Skeletal muscle tissue (tissue), 4 donors: ENCODE data around the gene KCNAB3. TPM values are rescaled to one million over a fixed set of nuclear protein-coding genes. Genes with fewer than 3 reads are reported as not detected.

Experiments used
- H3K27ac ChIP-seq: one replicate; pipeline ENCODE4 v1.7.0; 2013; ENCODE audit warnings: mild to moderate bottlenecking, low read depth, low read length, inconsistent platforms
- H3K27me3 ChIP-seq, 3 donors: one replicate each; pipeline ENCODE4 v1.7.0; 2013; ENCODE audit warnings: low read length in 3 of 3; ENCODE audit not compliant: control insufficient read depth in 3 of 3, insufficient read depth in 3 of 3
- H3K36me3 ChIP-seq, 3 donors: one replicate each; pipeline ENCODE4 v1.7.0; 2013; ENCODE audit warnings: low read length in 3 of 3; ENCODE audit not compliant: control insufficient read depth in 3 of 3, insufficient read depth in 3 of 3
- H3K4me1 ChIP-seq, 3 donors: one replicate each; pipeline ENCODE4 v1.7.0; 2013; ENCODE audit warnings: low read length in 3 of 3, mild to moderate bottlenecking in 3 of 3; ENCODE audit not compliant: control insufficient read depth in 3 of 3, insufficient read depth in 3 of 3
- H3K4me3 ChIP-seq, 3 donors: one replicate each; pipeline ENCODE4 v1.7.0; 2013; ENCODE audit warnings: low read length in 3 of 3
- H3K9ac ChIP-seq, 3 donors: one replicate each; pipeline ENCODE4 v1.7.0; 2013; ENCODE audit warnings: low read length in 3 of 3, mild to moderate bottlenecking in 3 of 3, moderate library complexity in 2 of 3, low read depth in 1 of 3
- H3K9me3 ChIP-seq, 3 donors: one replicate each; pipeline ENCODE4 v1.7.0; 2013; ENCODE audit warnings: low read length in 3 of 3; ENCODE audit not compliant: control insufficient read depth in 3 of 3
- total RNA-seq: library from RNA; depleted of rRNA; stranded (reverse); fragments of >200 nt; gene quantifications from one replicate; pipeline ENCODE4 v1.2.3, GENCODE V29; 2014
- donor health status: Osteomylitis.

Gene KCNAB3
- total RNA-seq, 1 donor from 2014 or later = 0.52 TPM

DNA sequence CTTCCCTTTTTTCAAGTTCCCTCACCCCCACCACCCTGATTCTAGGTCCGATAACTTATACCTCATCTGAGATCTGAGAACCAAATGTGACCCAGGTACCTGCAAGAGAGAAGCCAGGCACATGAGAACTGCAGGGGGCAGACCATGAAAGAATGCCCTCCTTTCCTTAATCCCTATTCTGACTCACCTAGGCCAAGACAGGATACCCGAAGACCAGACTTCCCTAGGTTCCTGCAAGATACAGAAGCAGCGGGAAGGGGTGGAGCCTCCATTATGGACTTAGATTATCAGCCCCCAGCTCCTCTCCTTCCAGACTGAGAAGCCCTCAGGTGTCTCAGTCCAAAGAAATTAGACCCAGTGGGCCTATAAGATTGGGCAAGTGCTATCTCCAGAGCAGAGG lies 2.1 kb downstream of the KCNAB3 start:
- no peaks in the 10 kb centered on the region for H3K27me3 ChIP-seq
- no peak overlapping the region for H3K4me3 ChIP-seq
- H3K36me3 ChIP-seq = peaks cover 0 to 8% (median 2%) of the 10 kb centered on the region in 3 donors
- peaks cover 17 to 26% (median 23%) of the 10 kb centered on the region in 3 donors for H3K4me1 ChIP-seq
- no peaks in the 10 kb centered on the region for H3K9me3 ChIP-seq
- no peak overlapping the region for H3K9ac ChIP-seq
- H3K27ac ChIP-seq = no peak overlapping the region

DNA sequence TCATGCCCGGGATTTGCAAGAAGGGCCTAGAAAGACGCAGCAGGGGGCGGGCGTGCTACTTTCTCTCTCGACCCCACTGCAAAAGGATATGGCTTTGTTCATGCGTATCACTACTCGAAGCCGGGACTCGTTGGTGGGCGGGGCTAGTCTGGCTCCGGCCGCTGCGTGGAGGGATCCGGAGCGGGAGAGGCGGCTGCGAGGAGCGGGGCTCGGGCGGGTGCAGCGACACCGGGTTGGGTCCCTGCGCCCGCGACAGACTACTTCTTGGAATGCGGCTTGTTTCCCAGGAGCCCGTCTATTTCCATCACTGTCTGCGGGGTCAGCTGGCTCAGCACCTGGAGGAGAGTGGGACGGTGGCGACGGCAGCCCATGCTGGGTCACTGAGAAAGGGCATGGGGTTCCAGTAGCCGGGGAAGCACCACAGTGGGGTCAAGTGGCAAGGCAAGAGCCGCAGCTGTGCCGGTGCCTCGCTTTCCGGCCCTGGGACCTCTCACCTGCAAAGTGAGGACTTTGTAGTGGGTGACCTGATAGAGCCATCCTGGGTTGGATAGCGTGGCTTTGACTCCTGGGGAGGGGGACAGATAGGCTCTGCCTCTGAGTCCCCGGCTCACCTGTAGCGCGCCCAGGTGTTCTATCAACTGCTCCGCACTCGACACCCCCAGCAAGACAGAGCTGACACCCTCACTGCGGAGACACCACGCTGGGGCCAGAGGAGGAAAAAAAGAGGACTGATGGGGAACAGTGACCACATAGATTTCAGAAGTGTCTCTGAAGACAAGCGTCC lies 6.6 kb downstream of the KCNAB3 start:
- Histone ChIP-seq H3K9me3 (no peaks in the 10 kb centered on the region), H3K36me3 (no peaks in the 10 kb centered on the region), H3K9ac (peak overlapping the region; percentile 66 to 83 (median 75))

DNA sequence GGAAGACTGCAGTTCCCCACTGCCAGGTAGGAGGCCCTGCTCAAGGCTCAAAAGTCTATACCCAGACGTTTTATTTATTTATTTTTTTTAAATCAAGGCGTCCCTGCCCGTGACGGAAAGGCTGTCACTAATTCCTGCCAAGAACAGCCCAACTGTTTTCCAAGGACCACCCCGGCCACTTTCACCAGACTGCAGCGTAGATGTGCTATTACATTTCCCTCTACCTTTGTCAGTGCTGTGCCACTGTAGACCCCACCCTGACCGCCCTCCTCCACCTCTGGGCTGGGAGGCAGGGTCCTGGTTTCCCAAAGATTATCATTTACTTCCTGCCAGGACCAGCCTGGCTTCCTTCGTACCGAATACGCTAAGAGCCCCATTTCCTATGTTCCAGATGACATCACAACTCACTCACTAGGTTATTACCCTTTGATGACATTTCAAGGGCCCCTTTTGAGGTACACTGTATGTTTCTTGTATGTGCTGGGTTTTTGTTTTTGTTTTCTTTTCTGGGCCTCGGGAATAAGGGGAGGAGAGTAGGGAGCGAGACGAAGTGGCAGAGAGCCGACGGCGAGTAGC lies 7.3 kb downstream of the KCNAB3 start:
- H3K9me3 ChIP-seq = no peaks in the 10 kb centered on the region
- H3K27me3 ChIP-seq = no peaks in the 10 kb centered on the region
- H3K4me1 ChIP-seq = peaks cover 11 to 13% (median 13%) of the 10 kb centered on the region in 3 donors
- H3K4me3 ChIP-seq = peak overlapping the region; percentile 68 to 76 (median 75)
- H3K36me3 ChIP-seq = no peaks in the 10 kb centered on the region
- peak overlapping the region; percentile 14 for H3K27ac ChIP-seq
- H3K9ac ChIP-seq = peak overlapping the region; percentile 66 to 83 (median 75)

More for the DNA sequence above, 6.6 kb downstream of the KCNAB3 start:
- no peaks in the 10 kb centered on the region for H3K27me3 ChIP-seq
- peak overlapping the region; percentile 68 to 76 (median 75) for H3K4me3 ChIP-seq
- H3K4me1 ChIP-seq = peaks cover 11 to 13% (median 13%) of the 10 kb centered on the region in 3 donors
- H3K27ac ChIP-seq = peak overlapping the region; percentile 14

DNA sequence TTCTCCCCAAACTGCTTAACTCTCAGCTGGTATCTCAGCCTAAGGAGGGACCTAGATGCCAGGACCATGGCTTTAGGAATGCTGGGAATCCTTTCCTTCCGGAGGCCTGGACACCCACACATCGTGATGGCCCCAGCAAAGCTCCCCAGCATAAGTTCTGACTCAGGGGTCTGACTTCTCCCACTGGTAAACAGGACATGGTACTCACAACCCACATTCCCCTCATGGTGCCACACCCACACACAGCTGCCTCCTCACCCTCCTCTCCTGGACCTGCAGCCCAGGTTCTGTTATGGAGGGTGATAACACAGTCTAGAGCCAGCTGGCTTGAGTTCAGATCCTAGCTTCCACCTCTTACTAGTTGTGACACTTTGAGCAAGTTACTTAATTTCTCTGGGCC lies 12.8 kb downstream of the KCNAB3 start:
- no peaks in the 10 kb centered on the region for H3K27me3 ChIP-seq
- H3K36me3 ChIP-seq = no peaks in the 10 kb centered on the region
- H3K4me3 ChIP-seq = peak overlapping the region in 2 of 3 donors; percentile 56 to 88
- H3K9ac ChIP-seq = peak overlapping the region in 2 of 3 donors; percentile 51 to 79
- peak overlapping the region; percentile 74 for H3K27ac ChIP-seq
- H3K4me1 ChIP-seq = peaks cover 15 to 23% (median 21%) of the 10 kb centered on the region in 3 donors
- H3K9me3 ChIP-seq = no peaks in the 10 kb centered on the region

DNA sequence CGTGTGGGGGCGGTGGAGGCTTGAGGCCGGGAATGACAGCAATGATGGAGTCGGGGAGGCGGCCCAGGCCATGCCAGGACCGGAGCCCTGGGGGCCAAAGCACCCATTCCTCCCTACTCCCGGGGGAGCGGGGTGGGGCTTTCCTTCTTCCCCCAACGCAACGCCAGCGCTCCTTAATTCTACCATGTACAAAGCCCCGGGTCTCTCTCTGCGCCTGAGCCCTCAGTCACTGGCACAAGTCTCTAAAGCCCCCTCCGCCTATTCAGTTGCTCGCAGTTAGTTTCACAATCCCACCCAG lies 13.3 kb downstream of the KCNAB3 start:
- peaks cover 15 to 23% (median 21%) of the 10 kb centered on the region in 3 donors for H3K4me1 ChIP-seq
- peak overlapping the region; percentile 56 to 88 (median 88) for H3K4me3 ChIP-seq
- peaks cover 0 to 2% (median 0%) of the 10 kb centered on the region in 3 donors for H3K36me3 ChIP-seq
- no peaks in the 10 kb centered on the region for H3K9me3 ChIP-seq
- peak overlapping the region; percentile 74 for H3K27ac ChIP-seq
- H3K27me3 ChIP-seq = no peaks in the 10 kb centered on the region
- H3K9ac ChIP-seq = peak overlapping the region; percentile 51 to 79 (median 67)

DNA sequence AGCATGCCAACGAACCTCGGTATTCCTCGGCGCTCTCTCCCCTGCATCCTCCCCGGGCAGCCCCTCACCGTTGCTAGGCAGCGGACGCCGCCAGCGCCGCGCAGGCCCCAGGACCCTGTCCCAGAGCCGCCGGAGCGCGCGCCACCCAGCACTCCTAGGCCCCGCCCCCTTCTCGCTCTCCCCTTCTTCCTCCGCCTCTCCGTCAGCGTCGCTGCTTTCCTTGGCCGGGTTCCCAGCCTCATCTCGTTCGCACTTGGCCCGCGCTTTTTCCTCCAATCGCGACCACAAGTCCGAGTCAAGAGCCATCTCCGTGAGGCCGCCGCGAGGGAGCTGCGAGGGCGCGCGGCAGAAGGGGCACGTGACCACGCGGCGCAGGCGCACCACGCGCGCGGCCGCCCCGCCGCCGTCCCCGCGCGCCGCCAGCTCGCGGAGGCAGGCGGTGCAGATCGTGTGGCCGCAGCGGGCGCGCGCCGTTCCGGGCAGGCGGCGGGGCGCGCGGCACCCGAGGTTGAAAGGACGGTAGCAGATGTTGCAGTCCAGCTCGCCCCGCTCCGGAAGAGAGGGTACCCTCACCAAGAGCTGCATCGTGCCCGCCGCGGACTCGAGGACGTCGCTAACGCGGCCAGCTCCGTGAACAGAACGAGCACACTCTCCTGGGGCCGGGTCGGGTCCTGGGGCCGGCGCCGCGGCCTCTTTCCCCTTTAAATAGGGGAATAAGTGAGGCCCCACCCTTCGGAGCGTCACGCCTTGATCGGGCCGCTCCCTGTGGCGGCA lies 13.9 kb downstream of the KCNAB3 start, which contains the start of gene RNF227:
TSS of gene RNF227 (minus strand) at position 679 of the 774 bp plus-strand sequence. CDS start at position 585, 94 bp downstream.
- Histone ChIP-seq H3K27me3 (no peaks in the 10 kb centered on the region), H3K36me3 (peaks cover 0 to 2% (median 0%) of the 10 kb centered on the region in 3 donors), H3K4me3 (peak within 1 kb of the TSS; percentile 78 to 88 (median 88)), H3K27ac (peak within 1 kb of the TSS; percentile 74), H3K9ac (peak within 1 kb of the TSS; percentile 51 to 80 (median 75)), H3K9me3 (no peaks in the 10 kb centered on the region), H3K4me1 (peaks cover 15 to 23% (median 21%) of the 10 kb centered on the region in 3 donors)

DNA sequence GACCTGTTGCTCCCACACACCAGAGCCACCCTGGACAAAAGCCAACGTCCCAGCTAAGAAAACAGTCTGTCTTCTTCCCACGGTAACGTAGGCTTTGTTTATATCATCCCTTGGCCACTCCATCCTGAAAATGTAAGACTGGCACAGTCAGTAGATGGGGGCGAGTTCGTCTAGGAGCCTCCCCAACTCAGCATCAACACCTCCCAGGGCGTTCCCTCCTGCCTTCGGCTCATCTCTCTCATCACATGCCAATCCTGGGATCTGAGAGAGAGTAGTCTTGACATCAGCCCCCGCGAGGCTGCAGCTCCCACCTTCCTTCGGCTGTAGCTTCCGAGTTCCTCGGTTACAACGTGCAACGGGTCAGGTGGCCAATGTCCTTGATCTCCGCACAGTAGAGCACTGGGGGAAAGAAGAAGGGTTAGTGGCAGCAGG lies 14.5 kb downstream of the KCNAB3 start:
- Histone ChIP-seq H3K27ac (peak overlapping the region; percentile 42), H3K9me3 (no peaks in the 10 kb centered on the region), H3K4me1 (peaks cover 15 to 23% (median 21%) of the 10 kb centered on the region in 3 donors), H3K27me3 (no peaks in the 10 kb centered on the region), H3K9ac (peak overlapping the region; percentile 51 to 80 (median 75)), H3K4me3 (peak overlapping the region; percentile 78 to 88 (median 88)), H3K36me3 (peaks cover 0 to 7% (median 0%) of the 10 kb centered on the region in 3 donors)

DNA sequence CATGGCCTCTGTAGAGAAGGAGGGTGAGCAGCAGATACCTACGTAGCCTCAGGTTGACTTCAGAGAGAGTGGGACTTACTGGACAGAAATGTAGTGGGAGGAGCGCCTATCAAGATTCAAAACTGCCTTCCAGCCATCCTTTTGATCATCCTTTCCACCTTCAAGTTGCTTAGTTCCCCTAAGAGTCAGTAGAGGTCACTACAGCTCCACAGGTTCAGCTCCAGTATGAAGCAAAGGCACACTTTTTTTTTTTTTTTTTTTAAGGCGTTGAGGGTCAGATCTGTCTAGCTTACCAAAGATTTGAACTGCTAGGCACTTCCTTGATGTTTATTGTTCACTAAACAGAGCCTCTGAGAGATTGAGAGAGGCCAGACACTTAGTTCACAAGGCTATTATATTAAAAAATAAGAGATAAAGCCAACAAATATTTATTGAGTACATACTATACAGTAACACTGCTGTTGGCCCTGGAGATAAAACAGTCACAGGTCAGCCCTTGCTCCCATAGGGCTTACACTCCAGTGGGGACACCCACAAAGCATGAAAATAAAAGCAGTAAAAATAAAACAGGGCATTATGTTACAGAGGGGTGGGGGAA lies 16.6 kb downstream of the KCNAB3 start:
- H3K27me3 ChIP-seq = no peaks in the 10 kb centered on the region
- no peaks in the 10 kb centered on the region for H3K9me3 ChIP-seq
- H3K4me3 ChIP-seq = no peak overlapping the region
- no peak overlapping the region for H3K9ac ChIP-seq
- peaks cover 15 to 23% (median 21%) of the 10 kb centered on the region in 3 donors for H3K4me1 ChIP-seq
- peaks cover 3 to 15% (median 13%) of the 10 kb centered on the region in 3 donors for H3K36me3 ChIP-seq
- no peak overlapping the region for H3K27ac ChIP-seq

DNA sequence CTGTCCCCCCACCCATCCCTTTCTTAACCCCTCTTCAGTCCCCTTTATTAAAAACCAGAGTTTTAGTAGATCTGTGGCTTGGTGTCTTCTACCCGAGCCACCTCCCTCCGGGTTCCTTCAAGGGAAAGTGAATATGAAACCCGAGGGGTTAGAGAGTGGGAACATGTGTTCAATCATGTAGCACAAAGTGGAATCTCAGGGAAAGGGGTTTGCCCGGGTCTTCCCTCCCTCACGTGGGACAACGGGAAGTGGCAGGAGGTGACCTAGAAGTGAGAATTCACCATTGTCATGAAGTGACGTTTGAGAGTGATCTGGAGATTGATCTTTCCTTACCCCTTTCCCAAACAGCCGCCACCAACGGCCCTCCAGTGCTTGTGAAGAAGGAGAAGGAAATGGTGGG lies 18.5 kb downstream of the KCNAB3 start:
- Histone ChIP-seq H3K9ac (no peak overlapping the region), H3K27me3 (no peaks in the 10 kb centered on the region), H3K36me3 (peaks cover 14 to 26% (median 25%) of the 10 kb centered on the region in 3 donors), H3K27ac (no peak overlapping the region), H3K4me3 (no peak overlapping the region), H3K9me3 (no peaks in the 10 kb centered on the region), H3K4me1 (peaks cover 9 to 16% (median 15%) of the 10 kb centered on the region in 3 donors)
